ENCODE results near the gene FKBP5. TPM values are rescaled to one million over a fixed set of nuclear protein-coding genes. Genes with fewer than 3 reads are reported as not detected.

The FKBP5 gene
- total and polyA plus RNA-seq, 9 of the 15 experiments (the other 6 are each of a cell fraction or from before 2014, with no cell fraction given): 32.7 to 151 (median 75.0) TPM

- ATAC-seq (no peak), DNase-seq (ENCODE audit: extremely low read depth in 1 of 4, low spot score in 3 of 4) (no peak), FAIRE-seq (no peak)
- Histone ChIP-seq H3K4me3 (no peak overlapping the region), H4K20me1 (replicated peaks; ENCODE audit: control insufficient read depth, insufficient read depth, low read length) (no peaks in the 10 kb centered on the region), H3K27ac (ENCODE audit: extremely low read depth, low read depth, low read length) (no peak overlapping the region), H3K9me1 (ENCODE audit: control insufficient read depth, insufficient read depth, low read length) (no peaks in the 10 kb centered on the region), H2AFZ (ENCODE audit: low read depth, low read length) (no peak overlapping the region), H3K9me3 (replicated peaks; ENCODE audit: control insufficient read depth, insufficient read depth, low read depth, low read length) (no peaks in the 10 kb centered on the region), H3K79me2 (ENCODE audit: control insufficient read depth, insufficient read depth, low read length) (0 out of 3 replicates have a peak, but pooled peaks cover 2% of the 10 kb centered on the region), H3K36me3 (ENCODE audit: control insufficient read depth, insufficient read depth, low read length) (peaks cover 76% of the 10 kb centered on the region), H3K4me2 (ENCODE audit: insufficient read depth, low read length) (no peak overlapping the region), H3K4me1 (replicated peaks in 1 of 2; ENCODE audit: control insufficient read depth in 2 of 2, insufficient read depth in 2 of 2, low read length in 2 of 2) (no peaks in the 10 kb centered on the region), H3K27me3 (ENCODE audit: control insufficient read depth in 2 of 2, insufficient read depth in 2 of 2, low read length in 2 of 2) (no peaks in the 10 kb centered on the region), H3K9ac (ENCODE audit: insufficient read depth in 1 of 2, low read depth in 2 of 2, low read length in 2 of 2) (no peak overlapping the region)
- 88% methylated on average over 4 of the region's 4 CpGs for WGBS (ENCODE audit: insufficient coverage, low coverage, missing lambda C conversion rate)
- TF ChIP-seq ZNF644 (tag; IDR thresholded peaks at IDR 0.05; ENCODE audit: low read depth) (no peak), TCF15 (CRISPR knock-in tag; IDR thresholded peaks at IDR 0.05) (no peak), FOXK2 (conservative IDR thresholded peaks at IDR 0.05 in 1 of 2, IDR thresholded peaks at IDR 0.05 in 1 of 2; ENCODE audit: low read depth in 2 of 2) (no peak)
- intact Hi-C loops (cut with micrococcal nuclease) (no loop called here), in situ Hi-C loops (cut with MboI) (no loop called here)
- ChIA-PET POLR2A (interaction anchor here (0.6 kb wide), 1 partner anchor 27 kb away, joined by 3 read pairs; no protein-coding TSS in a partner anchor), CTCF (ENCODE audit: low intra/inter-chr PET ratio) (no interaction called here)
- BruUV-seq (replicated peaks): no TSS peak
These were observed 52.8 kb downstream of the FKBP5 start for GRCh38 chr6:35635601-35636597.
